Measurements from ENCODE around the gene DYNLRB1. TPM values are rescaled to one million over a fixed set of nuclear protein-coding genes. Genes with fewer than 3 reads are reported as not detected.
A peak's percentile ranks its signal among the peaks of the same experiment; 100 is the strongest.

Gene DYNLRB1
- total RNA-seq, result 160 and 166 TPM in 2 replicates
- long read RNA-seq, transcript DYNLRB1-202 (4 exons, 675 nt), result major isoform, 37 of 41 reads
- long read RNA-seq, partial matches to known transcripts, result 3 of 41 reads
- long read RNA-seq, other reads (novel, unspliced or antisense), result 0 of 41 reads

- DNase-seq (ENCODE audit: extremely low spot score, unreplicated experiment), result peak; percentile 99
- H3K27me3 Mint-ChIP-seq (ENCODE audit: unreplicated experiment), result no peaks in the 10 kb centered on the region
- peak within 1 kb of the TSS; percentile 96 for H3K4me3 Mint-ChIP-seq (ENCODE audit: unreplicated experiment)
- H3K9me3 Mint-ChIP-seq (ENCODE audit: unreplicated experiment), result no peaks in the 10 kb centered on the region
- peak within 1 kb of the TSS; percentile 99 for H3K27ac Mint-ChIP-seq (ENCODE audit: unreplicated experiment)
- H3K4me1 Mint-ChIP-seq (ENCODE audit: unreplicated experiment), result peaks cover 37% of the 10 kb centered on the region
- H3K36me3 Mint-ChIP-seq (ENCODE audit: unreplicated experiment), result peaks cover 6% of the 10 kb centered on the region
- TF ChIP-seq CTCF (IDR thresholded peaks at IDR 0.05), result no peak
Observed at GRCh38 chr20:34516247-34517113, at the start of gene DYNLRB1. Gene DYNLRB1 (plus strand): TSS chr20:34516422. CDS start chr20:34516459, 37 bp downstream.

- DNase-seq (ENCODE audit: extremely low spot score, unreplicated experiment), result no peak
- Mint-ChIP-seq H3K4me3 (ENCODE audit: unreplicated experiment) (no peak overlapping the region), H3K27ac (ENCODE audit: unreplicated experiment) (no peak overlapping the region), H3K27me3 (ENCODE audit: unreplicated experiment) (no peaks in the 10 kb centered on the region), H3K36me3 (ENCODE audit: unreplicated experiment) (peaks cover 22% of the 10 kb centered on the region), H3K9me3 (ENCODE audit: unreplicated experiment) (no peaks in the 10 kb centered on the region), H3K4me1 (ENCODE audit: unreplicated experiment) (peaks cover 13% of the 10 kb centered on the region)
- no peak for TF ChIP-seq CTCF (IDR thresholded peaks at IDR 0.05)
Observed at GRCh38 chr20:34468951-34469350, 47.3 kb upstream of the DYNLRB1 start.

GRCh38 chr20:34472246-34472925 lies 43.8 kb upstream of the DYNLRB1 start:
- peaks cover 17% of the 10 kb centered on the region for H3K36me3 Mint-ChIP-seq (ENCODE audit: unreplicated experiment)
- no peak overlapping the region for H3K4me3 Mint-ChIP-seq (ENCODE audit: unreplicated experiment)
- H3K9me3 Mint-ChIP-seq (ENCODE audit: unreplicated experiment), result no peaks in the 10 kb centered on the region
- no peak for TF ChIP-seq CTCF (IDR thresholded peaks at IDR 0.05)
- H3K27ac Mint-ChIP-seq (ENCODE audit: unreplicated experiment), result peak overlapping the region; percentile 48
- no peaks in the 10 kb centered on the region for H3K27me3 Mint-ChIP-seq (ENCODE audit: unreplicated experiment)
- no peak for DNase-seq (ENCODE audit: extremely low spot score, unreplicated experiment)
- peaks cover 11% of the 10 kb centered on the region for H3K4me1 Mint-ChIP-seq (ENCODE audit: unreplicated experiment)

- Mint-ChIP-seq H3K27ac (ENCODE audit: unreplicated experiment) (peak overlapping the region; percentile 59), H3K36me3 (ENCODE audit: unreplicated experiment) (peaks cover 20% of the 10 kb centered on the region), H3K9me3 (ENCODE audit: unreplicated experiment) (no peaks in the 10 kb centered on the region), H3K27me3 (ENCODE audit: unreplicated experiment) (no peaks in the 10 kb centered on the region), H3K4me1 (ENCODE audit: unreplicated experiment) (peaks cover 11% of the 10 kb centered on the region), H3K4me3 (ENCODE audit: unreplicated experiment) (no peak overlapping the region)
- no peak for DNase-seq (ENCODE audit: extremely low spot score, unreplicated experiment)
- peak; percentile 38 for TF ChIP-seq CTCF (IDR thresholded peaks at IDR 0.05)
Observed at GRCh38 chr20:34473262-34473883, 42.8 kb upstream of the DYNLRB1 start.

All from osteocyte (in vitro differentiated cells).